K562 (cell line): Measurements from ENCODE around the gene TSPAN32. TPM values are rescaled to one million over a fixed set of nuclear protein-coding genes. Genes with fewer than 3 reads are reported as not detected.

Source experiments
- ATAC-seq: fragments of 200-7000 bp; cut with Tn5 transposase; 3 replicates; pipeline ENCODE4 v1.9.1; 2020; ENCODE audit warnings: moderate library complexity
- BruUV-seq: library from RNA; stranded (reverse); fragments of 400-500 nt; replicated peaks from 2 replicates; lab custom pipeline; 2021; lab: Mats Ljungman, UMichigan
- CTCF ChIA-PET: fragments of 300-600 bp; formaldehyde crosslinking; extraction: SDS; loops from one replicate; lab custom pipeline; 2021; ENCODE audit warnings: low intra/inter-chr PET ratio; lab: Yijun Ruan, JAX
- POLR2A ChIA-PET: fragments of 300-600, 350-650 bp; sonication (Branson Sonifier 250); formaldehyde crosslinking; extraction: SDS; loops from one replicate; lab custom pipeline; 2021; ENCODE audit warnings: antibody characterized with exemption, inconsistent platforms; lab: Yijun Ruan, JAX
- DNase-seq, 4 experiments: peaks; one replicate each; pipeline versions ENCODE4 v3.0.0 to v3.0.0-alpha.2; 2011 to 2018; ENCODE audit warnings: low spot score in 3 of 4, mixed read lengths in 3 of 4; ENCODE audit errors: extremely low read depth in 1 of 4
- FAIRE-seq: peaks from 2 replicates; lab custom pipeline; 2011; peaks lifted over from hg19 to GRCh38; lab: Jason Lieb, UNC
- H2AFZ ChIP-seq: 2 replicates; pipeline ENCODE4 v1.6.0; 2011; ENCODE audit warnings: low read depth, low read length, control low read depth, inconsistent platforms
- H3K27ac ChIP-seq: fragments of 200-600 bp; 3 replicates; pipeline ENCODE4 v1.8.0; 2011; ENCODE audit warnings: low read depth, mild to moderate bottlenecking, control low read depth, inconsistent platforms, low read length, moderate library complexity, mixed read lengths; ENCODE audit errors: extremely low read depth
- H3K27me3 ChIP-seq, 2 experiments: fragments of 300-600 bp in 1 of 2; 2 replicates in 1 of 2; 3 replicates in 1 of 2; pipeline versions ENCODE4 v1.6.0 to v1.8.0; 2011; ENCODE audit warnings: inconsistent platforms in 2 of 2, low read length in 2 of 2, mild to moderate bottlenecking in 1 of 2, mixed read lengths in 1 of 2, moderate library complexity in 1 of 2; ENCODE audit not compliant: control insufficient read depth in 2 of 2, insufficient read depth in 2 of 2
- H3K36me3 ChIP-seq: fragments of 300-600 bp; 3 replicates; pipeline ENCODE4 v1.8.0; 2011; ENCODE audit warnings: mild to moderate bottlenecking, low read length, inconsistent platforms; ENCODE audit not compliant: control insufficient read depth, insufficient read depth
- H3K4me1 ChIP-seq, 2 experiments: fragments of 200-600 bp in 1 of 2; replicated peaks in 1 of 2; 2 replicates in 1 of 2; 3 replicates in 1 of 2; pipeline versions ENCODE4 v1.5.1 to v1.8.0; 2011; ENCODE audit warnings: inconsistent platforms in 2 of 2, low read length in 2 of 2, mild to moderate bottlenecking in 1 of 2, mixed read lengths in 1 of 2, moderate library complexity in 1 of 2; ENCODE audit not compliant: control insufficient read depth in 2 of 2, insufficient read depth in 2 of 2
- H3K4me2 ChIP-seq: 2 replicates; pipeline ENCODE4 v1.6.1; 2011; ENCODE audit warnings: low read length, control low read depth, inconsistent platforms, mixed read lengths; ENCODE audit not compliant: insufficient read depth
- H3K4me3 ChIP-seq: fragments of 200-600 bp; sonication (generic), shearing (Covaris generic); 2 replicates; pipeline ENCODE4 v1.5.1; 2016; ENCODE audit warnings: control low read depth, inconsistent platforms
- H3K79me2 ChIP-seq: fragments of 200-600 bp; 3 replicates; pipeline ENCODE4 v1.8.0; 2011; ENCODE audit warnings: low read length, inconsistent platforms; ENCODE audit not compliant: control insufficient read depth, insufficient read depth
- H3K9ac ChIP-seq, 2 experiments: 2 replicates each; pipeline versions ENCODE4 v1.6.0 to v1.6.1; 2011; ENCODE audit warnings: low read depth in 2 of 2, low read length in 2 of 2, control low read depth in 1 of 2, inconsistent platforms in 1 of 2, mild to moderate bottlenecking in 1 of 2, mixed read lengths in 1 of 2; ENCODE audit not compliant: insufficient read depth in 1 of 2
- H3K9me1 ChIP-seq: one replicate; pipeline ENCODE4 v1.6.0; 2011; ENCODE audit warnings: inconsistent platforms, mild to moderate bottlenecking, low read length, moderate library complexity; ENCODE audit not compliant: control insufficient read depth, insufficient read depth
- H3K9me3 ChIP-seq: replicated peaks from 2 replicates; pipeline ENCODE4 v1.5.1; 2011; ENCODE audit warnings: low read depth, low read length, inconsistent platforms; ENCODE audit not compliant: control insufficient read depth, insufficient read depth
- H4K20me1 ChIP-seq: replicated peaks from 2 replicates; pipeline ENCODE4 v1.6.1; 2011; ENCODE audit warnings: low read length, inconsistent platforms, mixed read lengths; ENCODE audit not compliant: control insufficient read depth, insufficient read depth
- CTBP1 ChIP-seq: fragments of 450-650 bp; IDR thresholded peaks from 2 replicates; pipeline ENCODE4 v1.6.1; 2016; ENCODE audit warnings: borderline replicate concordance
- MAX ChIP-seq: sonication (generic); formaldehyde crosslinking; IDR thresholded peaks from 2 replicates; pipeline ENCODE4 v1.9.0; 2022; ENCODE audit warnings: mild to moderate bottlenecking, missing genetic modification reagents
- SNIP1 ChIP-seq: fragments of 450-650 bp; IDR thresholded peaks from 2 replicates; pipeline ENCODE4 v1.7.1; 2017; ENCODE audit warnings: low read depth, mild to moderate bottlenecking
- WGBS: fragments of 100-300 bp; shearing (Covaris generic); methylation state at CpG from one replicate; pipeline ENCODE4 v1.1.6; 2016; ENCODE audit warnings: low coverage, mixed read lengths; ENCODE audit not compliant: insufficient coverage; ENCODE audit errors: missing lambda C conversion rate; 5-methylcytosine and 5-hydroxymethylcytosine counted together
- in situ Hi-C: fragments of 300-500 bp; cut with MboI; formaldehyde crosslinking; loops from 4 replicates; pipeline ENCODE4 v1.15.0; 2018; ENCODE audit warnings: inconsistent platforms, mixed read lengths
- intact Hi-C: fragments of 100-400 bp; cut with micrococcal nuclease; formaldehyde crosslinking; loops from 2 replicates; pipeline ENCODE4 v1.14.2; 2022
- polyA plus RNA-seq, 8 experiments: library from polyadenylated mRNA; depleted of rRNA in 4 of 8; stranded (reverse) in 5 of 8; unstranded in 3 of 8; fragments of >200 nt; fragmentation: Nextera tagmentation in 2 of 8; fragmentation: Illumina TruSeq in 1 of 8; extraction: Ambion mirVana in 2 of 8; extraction: Trizol in 1 of 8; gene quantifications; 2 replicates each; pipeline versions ENCODE4 v1.2.1 to v1.2.3, GENCODE V29; 2011 to 2014; ENCODE audit warnings: inconsistent platforms in 1 of 8, missing spikeins in 1 of 8
- total RNA-seq, 7 experiments: library from RNA; depleted of rRNA in 6 of 7; stranded (reverse); fragments of >200 nt in 6 of 7; fragmentation: Illumina TruSeq in 2 of 7; extraction: Trizol in 2 of 7; gene quantifications; 2 replicates each; pipeline versions ENCODE4 v1.2.1 to v1.2.3, GENCODE V29; 2011 to 2021; ENCODE audit warnings: low replicate concordance in 1 of 7

Gene TSPAN32
- total and polyA plus RNA-seq, 9 of the 15 experiments (the other 6 are each of a cell fraction or from before 2014, with no cell fraction given) = 0.21 to 7.3 (median 2.6) TPM

GRCh38 chr11:2275334-2276279 lies 26.2 kb upstream of the TSPAN32 start:
- ATAC-seq (no peak), FAIRE-seq (no peak), DNase-seq (no peak)
- POLR2A ChIA-PET = interaction anchor here (0.7 to 1.7 kb wide), 3 partner anchors 31 to 600 kb away, joined by 3 read pairs; no protein-coding TSS in a partner anchor
- no peak for TF ChIP-seq SNIP1
- 0 out of 2 replicates have a peak, but pooled peaks have one; percentile 14 for TF ChIP-seq MAX (CRISPR knock-in tag)
- no peak for TF ChIP-seq CTBP1
- TF ChIP-seq, all 486 proteins: peak for 1
- H3K9ac ChIP-seq = peak overlapping the region in 1 of 2 experiments; percentile 13; a peak in 1 of 4 replicates
- no peak overlapping the region for H3K27ac ChIP-seq
- H3K9me1 ChIP-seq = no peaks in the 10 kb centered on the region
- no TSS peak for BruUV-seq
- H3K4me1 ChIP-seq = peaks cover 2 to 24% of the 10 kb centered on the region in 2 experiments; a peak in 3 of 5 replicates
- no peak overlapping the region for H2AFZ ChIP-seq
- H3K36me3 ChIP-seq = no peaks in the 10 kb centered on the region
- no peaks in the 10 kb centered on the region for H3K79me2 ChIP-seq
- no peak overlapping the region for H3K4me2 ChIP-seq
- no peak overlapping the region for H3K4me3 ChIP-seq
- peaks cover 3% of the 10 kb centered on the region; the same call in 1 of the 2 replicates for H3K9me3 ChIP-seq
- WGBS = 45% methylated on average over 20 of the region's 30 CpGs
- intact Hi-C loops = no loop called here
- H3K27me3 ChIP-seq = peaks cover 0 to 46% of the 10 kb centered on the region in 2 experiments; a peak in 2 of 5 replicates
- no peaks in the 10 kb centered on the region; the same call in 1 of the 2 replicates for H4K20me1 ChIP-seq
- in situ Hi-C loops = no loop called here
- CTCF ChIA-PET = no interaction called here
